A549 (cell line): ENCODE data around the gene NRG4.

ENCODE experiments used
- BCL3 ChIP-seq: fragments of >200 bp; sonication (Bioruptor Twin); formaldehyde crosslinking; IDR thresholded peaks from 3 replicates; pipeline ENCODE4 v1.6.1; 2016
- CEBPB ChIP-seq, 2 experiments: fragments of >200 bp in 1 of 2; sonication (Bioruptor Twin) in 1 of 2; formaldehyde crosslinking in 1 of 2; IDR thresholded peaks; 2 replicates each; pipeline ENCODE4 v1.6.1; 2012 to 2016
- CTCF ChIP-seq: fragments of >200 bp; sonication (Bioruptor Twin); formaldehyde crosslinking; IDR thresholded peaks from 3 replicates; pipeline ENCODE4 v1.5.1; 2016
- EHMT2 ChIP-seq: fragments of 200-600 bp; sonication (generic); IDR thresholded peaks from 2 replicates; pipeline ENCODE4 v1.6.1; 2016; ENCODE audit warnings: antibody characterized with exemption, low read depth, mild to moderate bottlenecking, moderate library complexity
- EP300 ChIP-seq, 2 experiments: fragments of >200 bp; sonication (Bioruptor Twin); formaldehyde crosslinking; IDR thresholded peaks; 2 replicates in 1 of 2; 3 replicates in 1 of 2; pipeline ENCODE4 v1.6.1; 2016 to 2017
- ESRRA ChIP-seq: fragments of 150-350 bp; IDR thresholded peaks from 2 replicates; pipeline ENCODE4 v1.6.1; 2014; ENCODE audit warnings: mild to moderate bottlenecking, low read length, borderline replicate concordance
- PBX3 ChIP-seq: IDR thresholded peaks from 2 replicates; pipeline ENCODE4 v1.6.1; 2012
- TFCP2L1 ChIP-seq: fragments of 250-450 bp; sonication (Bioruptor Pico); IDR thresholded peaks from 2 replicates; pipeline ENCODE4 v1.5.0; 2021; ENCODE audit warnings: mild to moderate bottlenecking
- ZSCAN20 ChIP-seq: fragments of 250-450 bp; sonication (Bioruptor Pico); IDR thresholded peaks from 2 replicates; pipeline ENCODE4 v1.8.0; 2022; ENCODE audit warnings: mild to moderate bottlenecking, moderate library complexity

- TF ChIP-seq ZSCAN20 (CRISPR knock-in tag) (no peak), TFCP2L1 (no peak), BCL3 (no peak), CEBPB (IDR thresholded peaks at IDR 0.05) (no peak), CTCF (no peak), EHMT2 (no peak), EP300 (IDR thresholded peaks at IDR 0.05) (no peak), PBX3 (no peak), ESRRA (no peak)
These were observed 30.9 kb downstream of the NRG4 start for GRCh38 chr15:75981149-75981815.
